Body of pancreas (tissue), 4 donors: ENCODE measurements around the gene GTSF1L. TPM values are rescaled to one million over a fixed set of nuclear protein-coding genes. Genes with fewer than 3 reads are reported as not detected.
"Not testable (repeated sequence)": the region's sequence is repeated elsewhere in the genome, so short reads cannot be mapped to it uniquely, and the experiment has no call there.

Source experiments
- ATAC-seq: fragments of 150-250 bp; one replicate; pipeline ENCODE4 v1.9.1; 2016
- DNase-seq, 4 donors: peaks; one replicate each; pipeline ENCODE4 v3.0.0-alpha.2; 2019
- H3K27ac ChIP-seq, 4 donors: fragments of 200-600 bp; sonication (generic); 1 replicate in 3 of 4; 2 replicates in 1 of 4; pipeline versions ENCODE4 v1.5.1 to v1.6.1; 2016 to 2019; ENCODE audit warnings: mild to moderate bottlenecking in 1 of 4, mixed read lengths in 1 of 4, moderate library complexity in 1 of 4
- H3K27me3 ChIP-seq, 2 donors: fragments of 200-600 bp; sonication (generic); one replicate each; pipeline ENCODE4 v1.6.0; 2016; ENCODE audit warnings: mild to moderate bottlenecking in 1 of 2
- H3K36me3 ChIP-seq, 2 donors: fragments of 200-600 bp; sonication (generic); replicated peaks in 1 of 2; 2 replicates each; pipeline ENCODE4 v1.5.1; 2016; ENCODE audit warnings: low read depth in 2 of 2; ENCODE audit not compliant: insufficient read depth in 1 of 2
- H3K4me1 ChIP-seq: fragments of 200-600 bp; sonication (generic); one replicate; pipeline ENCODE4 v1.6.0; 2016
- H3K4me3 ChIP-seq, 2 donors: fragments of 200-600 bp; sonication (generic); 1 replicate in 1 of 2; 2 replicates in 1 of 2; pipeline ENCODE4 v1.5.1; 2016 to 2019
- H3K9me3 ChIP-seq, 3 donors: fragments of 200-600 bp; sonication (generic); 1 replicate in 2 of 3; 2 replicates in 1 of 3; pipeline ENCODE4 v1.5.1; 2016
- POLR2A ChIP-seq, 3 donors: fragments of 450-650 bp; IDR thresholded peaks; one replicate each; pipeline ENCODE4 v1.6.1; 2016; ENCODE audit warnings: antibody characterized with exemption in 3 of 3, mild to moderate bottlenecking in 2 of 3
- WGBS, 2 donors: methylation state at CpG; one replicate each; pipeline ENCODE4 v1.1.5; 2017; 5-methylcytosine and 5-hydroxymethylcytosine counted together
- intact Hi-C: fragments of 100-400 bp; cut with DNase I; formaldehyde crosslinking; loops from one replicate; pipeline ENCODE4 v1.15.1; 2023
- total RNA-seq, 2 donors: library from RNA; depleted of rRNA; stranded (reverse); fragments of >200 nt; gene quantifications; one replicate each; pipeline ENCODE4 v1.1.0, GENCODE V29; 2016
- TF ChIP-seq, protein P1 (sequence below), 7 experiments: fragments of 450-650 bp in 4 of 7; fragments of 200-600 bp in 3 of 7; sonication (generic) in 3 of 7; IDR thresholded peaks; one replicate each; pipeline ENCODE4 v1.5.1; 2016 to 2019; ENCODE audit warnings: antibody characterized with exemption in 7 of 7

The GTSF1L gene
- total RNA-seq, 2 donors from 2014 or later: not detected

DNA sequence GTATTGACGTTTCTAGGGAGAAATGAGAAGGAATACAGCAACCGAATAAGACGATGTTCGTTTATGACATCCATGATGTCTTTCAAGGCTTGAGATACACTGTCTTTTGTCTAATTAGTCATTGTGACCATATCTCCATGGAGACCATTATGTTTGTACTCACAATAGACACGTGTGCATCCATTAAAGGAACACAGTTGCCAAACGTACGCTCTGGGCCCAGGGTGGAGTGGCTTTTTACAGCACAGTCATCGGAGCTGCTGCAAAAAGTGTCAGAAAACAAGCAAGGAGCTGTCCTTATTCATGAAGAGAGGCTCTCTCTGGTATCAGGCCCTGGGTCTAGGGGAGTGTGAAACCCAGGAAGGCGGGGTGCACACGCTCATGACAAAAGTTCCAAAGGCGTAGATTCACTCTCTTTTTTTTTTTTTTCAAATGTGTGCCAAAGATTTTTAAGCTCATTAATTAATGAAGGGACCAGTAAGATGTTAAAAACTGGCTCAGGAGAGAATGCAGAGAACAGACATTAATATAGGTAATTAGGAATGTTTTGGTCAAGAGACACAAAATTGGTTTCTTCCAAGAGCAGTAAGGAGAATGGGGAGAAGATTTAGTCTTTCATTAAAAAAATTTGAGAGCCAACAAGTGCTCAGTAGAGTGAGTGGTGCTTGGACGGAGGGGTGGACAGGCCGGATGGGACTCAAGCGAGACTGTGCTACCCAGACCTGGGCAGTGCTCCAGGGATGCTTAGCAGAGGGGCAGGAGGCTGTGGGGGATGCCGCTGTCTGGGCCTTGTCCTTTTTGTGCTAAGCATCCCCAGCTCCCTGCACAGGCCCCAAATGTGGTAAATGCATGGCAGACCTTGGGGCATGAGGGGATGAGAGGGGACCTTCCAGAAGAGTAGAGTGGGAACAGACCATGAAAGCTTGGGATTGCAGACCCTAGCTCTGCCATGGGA lies 34.9 kb upstream of the GTSF1L start:
- DNase-seq (no peak), ATAC-seq (no peak)
- WGBS, 2 donors: 61 to 65% methylated on average over 13 to 15 of the region's 15 CpGs
- no peak overlapping the region for H3K27ac ChIP-seq
- no peak overlapping the region for H3K4me3 ChIP-seq
- intact Hi-C loops: no loop called here
- no peaks in the 10 kb centered on the region for H3K27me3 ChIP-seq
- H3K9me3 ChIP-seq: no peaks in the 10 kb centered on the region
- TF ChIP-seq, protein P1, sequence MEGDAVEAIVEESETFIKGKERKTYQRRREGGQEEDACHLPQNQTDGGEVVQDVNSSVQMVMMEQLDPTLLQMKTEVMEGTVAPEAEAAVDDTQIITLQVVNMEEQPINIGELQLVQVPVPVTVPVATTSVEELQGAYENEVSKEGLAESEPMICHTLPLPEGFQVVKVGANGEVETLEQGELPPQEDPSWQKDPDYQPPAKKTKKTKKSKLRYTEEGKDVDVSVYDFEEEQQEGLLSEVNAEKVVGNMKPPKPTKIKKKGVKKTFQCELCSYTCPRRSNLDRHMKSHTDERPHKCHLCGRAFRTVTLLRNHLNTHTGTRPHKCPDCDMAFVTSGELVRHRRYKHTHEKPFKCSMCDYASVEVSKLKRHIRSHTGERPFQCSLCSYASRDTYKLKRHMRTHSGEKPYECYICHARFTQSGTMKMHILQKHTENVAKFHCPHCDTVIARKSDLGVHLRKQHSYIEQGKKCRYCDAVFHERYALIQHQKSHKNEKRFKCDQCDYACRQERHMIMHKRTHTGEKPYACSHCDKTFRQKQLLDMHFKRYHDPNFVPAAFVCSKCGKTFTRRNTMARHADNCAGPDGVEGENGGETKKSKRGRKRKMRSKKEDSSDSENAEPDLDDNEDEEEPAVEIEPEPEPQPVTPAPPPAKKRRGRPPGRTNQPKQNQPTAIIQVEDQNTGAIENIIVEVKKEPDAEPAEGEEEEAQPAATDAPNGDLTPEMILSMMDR (IDR thresholded peaks at IDR 0.05): no peak
- TF ChIP-seq POLR2A (IDR thresholded peaks at IDR 0.05): no peak
- no peaks in the 10 kb centered on the region for H3K36me3 ChIP-seq
- H3K4me1 ChIP-seq: no peaks in the 10 kb centered on the region

DNA sequence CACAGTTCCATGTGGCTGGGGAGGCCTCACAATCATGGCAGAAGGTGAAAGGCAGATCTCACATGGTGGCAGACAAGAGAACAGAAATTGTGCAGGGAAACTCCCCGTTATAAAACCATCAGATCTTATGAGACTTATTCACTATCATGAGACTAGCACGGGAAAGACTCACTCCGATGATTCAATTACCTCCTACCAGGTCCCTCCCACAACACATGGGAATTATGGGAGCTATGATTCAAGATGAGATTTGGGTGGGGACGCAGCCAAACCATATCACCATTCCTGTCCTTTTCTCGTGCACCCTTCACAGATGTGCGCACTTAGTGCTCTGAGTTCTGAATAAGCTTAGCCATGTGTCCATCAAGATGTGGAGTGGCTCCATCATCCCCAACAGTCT lies 31.1 kb upstream of the GTSF1L start:
- ATAC-seq, H3K9me3 ChIP-seq, intact Hi-C loops, DNase-seq, H3K27ac ChIP-seq, H3K36me3 ChIP-seq, H3K4me1 ChIP-seq, H3K4me3 ChIP-seq, H3K27me3 ChIP-seq: not testable (repeated sequence)
- WGBS, 2 donors: 78 to 81% methylated on average over 6 of the region's 6 CpGs

DNA sequence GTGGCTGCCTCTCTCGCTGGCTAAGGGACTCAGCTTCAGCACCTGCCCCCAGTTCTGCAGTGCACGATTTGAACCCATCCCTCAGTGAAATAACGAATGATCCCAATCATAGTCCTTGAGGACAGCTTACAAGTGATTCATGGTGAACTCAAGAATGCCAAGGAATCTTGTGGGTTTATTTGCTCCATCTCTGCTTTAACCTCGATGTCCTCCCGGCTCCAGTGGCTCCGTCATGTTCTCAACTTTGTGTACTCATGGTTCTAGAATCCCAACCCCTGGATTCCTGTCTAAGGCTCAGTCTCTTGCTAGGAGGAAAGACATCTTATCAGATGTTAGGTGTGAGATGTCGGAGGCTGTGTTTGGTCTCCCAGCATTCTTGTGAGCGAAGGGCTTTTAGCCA lies 29.0 kb upstream of the GTSF1L start:
- H3K27ac ChIP-seq: no peak overlapping the region
- WGBS, 2 donors: 60 to 69% methylated on average over 8 of the region's 8 CpGs
- intact Hi-C loops: no loop called here
- no peak overlapping the region for H3K4me3 ChIP-seq
- ATAC-seq: no peak
- no peaks in the 10 kb centered on the region for H3K9me3 ChIP-seq
- H3K36me3 ChIP-seq: no peaks in the 10 kb centered on the region
- TF ChIP-seq, protein P1 (IDR thresholded peaks at IDR 0.05): no peak
- TF ChIP-seq POLR2A (IDR thresholded peaks at IDR 0.05): no peak
- no peak for DNase-seq
- H3K27me3 ChIP-seq: no peaks in the 10 kb centered on the region
- no peaks in the 10 kb centered on the region for H3K4me1 ChIP-seq

DNA sequence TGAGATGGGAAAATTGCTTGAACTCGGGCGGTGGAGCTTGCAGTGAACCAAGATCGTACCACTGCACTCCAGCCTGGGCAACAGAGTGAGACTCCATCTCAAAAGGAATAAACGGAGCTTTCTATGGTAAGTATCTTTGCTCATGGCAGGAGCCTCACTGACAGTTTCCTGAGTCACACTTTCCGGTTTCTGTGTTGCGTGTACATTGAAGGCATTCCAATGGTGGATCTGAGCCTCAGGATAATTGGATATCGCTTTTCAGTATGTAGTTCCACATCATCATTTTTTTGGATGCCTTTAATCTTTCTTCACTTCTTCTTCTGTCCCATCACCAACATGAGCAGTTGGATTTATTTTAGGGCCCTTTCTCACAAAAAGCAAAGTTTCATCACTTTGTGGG lies 28.6 kb upstream of the GTSF1L start:
- WGBS, 2 donors: 71 to 74% methylated on average over 7 of the region's 7 CpGs
- no peak for ATAC-seq
- TF ChIP-seq, protein P1 (IDR thresholded peaks at IDR 0.05): no peak
- Histone ChIP-seq H3K4me3 (no peak overlapping the region), H3K36me3 (no peaks in the 10 kb centered on the region), H3K27ac (no peak overlapping the region), H3K4me1 (no peaks in the 10 kb centered on the region), H3K9me3 (no peaks in the 10 kb centered on the region), H3K27me3 (no peaks in the 10 kb centered on the region)
- intact Hi-C loops: no loop called here
- DNase-seq: no peak

DNA sequence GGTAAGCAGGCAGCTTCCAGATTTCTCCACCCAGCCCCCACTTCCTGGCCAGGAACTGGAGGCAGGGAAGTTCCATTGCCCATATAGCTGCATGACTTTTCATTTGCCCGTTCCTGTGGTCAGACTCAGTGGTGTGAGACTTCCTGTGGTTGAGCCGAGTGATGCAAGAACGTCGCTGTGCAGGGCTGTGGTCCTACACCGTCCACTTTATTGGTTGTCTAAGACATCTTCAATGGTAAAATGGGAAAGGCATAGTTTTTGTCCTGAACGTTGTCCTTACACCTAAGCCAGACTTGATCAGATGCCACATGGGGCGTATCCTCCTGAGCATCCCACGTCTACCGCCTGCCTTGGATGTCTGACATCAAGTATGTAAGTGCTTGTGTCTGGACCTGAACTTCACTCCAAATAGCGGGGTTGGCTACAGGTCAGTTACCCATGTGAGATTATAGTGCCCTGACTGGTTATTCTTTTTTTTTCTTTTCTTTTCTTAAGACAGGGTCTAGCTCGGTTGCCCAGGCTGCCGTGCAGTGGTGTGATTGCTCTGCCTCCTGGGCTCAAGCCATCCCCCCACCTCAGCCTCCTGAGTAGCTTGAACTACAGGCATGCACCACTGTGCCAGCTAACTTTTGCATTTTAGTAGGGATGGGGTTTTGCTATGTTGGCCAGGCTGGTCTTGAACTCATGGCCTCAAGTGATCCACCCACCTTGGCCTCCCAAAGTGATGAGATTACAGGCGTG lies 25.9 kb upstream of the GTSF1L start:
- TF ChIP-seq POLR2A (IDR thresholded peaks at IDR 0.05): no peak
- TF ChIP-seq, protein P1 (IDR thresholded peaks at IDR 0.05): no peak
- no peaks in the 10 kb centered on the region for H3K9me3 ChIP-seq
- ATAC-seq (no peak), DNase-seq (peak in 2 of 4 donors; percentile 11 to 56)
- peaks cover 4% of the 10 kb centered on the region for H3K4me1 ChIP-seq
- H3K27me3 ChIP-seq: no peaks in the 10 kb centered on the region
- intact Hi-C loops: loop anchor here (5.0 kb wide), 1 partner anchor 330 kb away; no protein-coding TSS in a partner anchor
- 64 to 78% methylated on average over 13 of the region's 13 CpGs for WGBS, 2 donors
- no peak overlapping the region for H3K27ac ChIP-seq
- H3K36me3 ChIP-seq: no peaks in the 10 kb centered on the region
- H3K4me3 ChIP-seq: no peak overlapping the region
